ENCODE results near the gene SHPK.

The SHPK gene

GRCh38 chr17:3626831-3627768, 8.9 kb downstream of the SHPK start:
- no peak overlapping the region for H3K27ac ChIP-seq
- no peak for TF ChIP-seq CTCF (IDR thresholded peaks at IDR 0.05)
- no peak for TF ChIP-seq ZFX (IDR thresholded peaks at IDR 0.05; ENCODE audit: borderline replicate concordance)

GRCh38 chr17:3622977-3623594, 13.0 kb downstream of the SHPK start:
- H3K27ac ChIP-seq = no peak overlapping the region
- TF ChIP-seq ZFX (IDR thresholded peaks at IDR 0.05; ENCODE audit: borderline replicate concordance) (no peak), CTCF (IDR thresholded peaks at IDR 0.05) (no peak)

- TF ChIP-seq CTCF (IDR thresholded peaks at IDR 0.05) (no peak), ZFX (IDR thresholded peaks at IDR 0.05; ENCODE audit: borderline replicate concordance) (no peak)
These were observed 14.8 kb downstream of the SHPK start for GRCh38 chr17:3621146-3621720.

GRCh38 chr17:3615160-3615870, 20.7 kb downstream of the SHPK start:
- no peak overlapping the region for H3K27ac ChIP-seq
- TF ChIP-seq CTCF (IDR thresholded peaks at IDR 0.05) = no peak
- TF ChIP-seq ZFX (IDR thresholded peaks at IDR 0.05; ENCODE audit: borderline replicate concordance) = no peak

More at GRCh38 chr17:3621146-3621720, 14.8 kb downstream of the SHPK start:
- no peak overlapping the region for H3K27ac ChIP-seq

GRCh38 chr17:3613124-3613523, 22.9 kb downstream of the SHPK start:
- TF ChIP-seq CTCF (IDR thresholded peaks at IDR 0.05) (no peak), ZFX (IDR thresholded peaks at IDR 0.05; ENCODE audit: borderline replicate concordance) (no peak)
- no peak overlapping the region for H3K27ac ChIP-seq

- no peak overlapping the region for H3K27ac ChIP-seq
- TF ChIP-seq ZFX (IDR thresholded peaks at IDR 0.05; ENCODE audit: borderline replicate concordance) = no peak
- no peak for TF ChIP-seq CTCF (IDR thresholded peaks at IDR 0.05)
These were observed 25.5 kb downstream of the SHPK start for GRCh38 chr17:3610523-3610922.
